Activated T-cell treated with anti-CD3 and anti-CD28 coated beads for 24 hours (primary cell): ENCODE results near the gene PCDHB3.
"Not testable (repeated sequence)": the region's sequence is repeated elsewhere in the genome, so short reads cannot be mapped to it uniquely, and the experiment has no call there.

Source experiments
- DNase-seq: peaks from one replicate; pipeline ENCODE4 v3.0.0-alpha.2; 2020; ENCODE audit warnings: low read depth

Gene PCDHB3

GRCh38 chr5:141135718-141136266, 35.5 kb downstream of the PCDHB3 start:
- no peak for DNase-seq

DNA sequence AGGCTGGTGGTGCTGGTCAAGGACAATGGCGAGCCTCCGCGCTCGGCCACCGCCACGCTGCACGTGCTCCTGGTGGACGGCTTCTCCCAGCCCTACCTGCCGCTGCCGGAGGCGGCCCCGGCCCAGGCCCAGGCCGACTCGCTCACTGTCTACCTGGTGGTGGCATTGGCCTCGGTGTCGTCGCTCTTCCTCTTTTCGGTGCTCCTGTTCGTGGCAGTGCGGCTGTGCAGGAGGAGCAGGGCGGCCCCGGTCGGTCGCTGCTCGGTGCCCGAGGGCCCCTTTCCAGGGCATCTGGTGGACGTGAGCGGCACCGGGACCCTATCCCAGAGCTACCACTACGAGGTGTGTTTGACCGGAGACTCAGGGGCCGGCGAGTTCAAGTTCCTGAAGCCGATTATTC, 37.1 kb downstream of the PCDHB3 start:
- not testable (repeated sequence) for DNase-seq

GRCh38 chr5:141149812-141150211, 49.5 kb downstream of the PCDHB3 start, which contains the start of gene PCDHB6:
TSS of gene PCDHB6 (plus strand) at chr5:141150057. CDS start at chr5:141150258, 201 bp downstream.
- DNase-seq, result no peak

- DNase-seq, result no peak
These were observed 50.1 kb downstream of the PCDHB3 start for GRCh38 chr5:141150224-141150992.

DNA sequence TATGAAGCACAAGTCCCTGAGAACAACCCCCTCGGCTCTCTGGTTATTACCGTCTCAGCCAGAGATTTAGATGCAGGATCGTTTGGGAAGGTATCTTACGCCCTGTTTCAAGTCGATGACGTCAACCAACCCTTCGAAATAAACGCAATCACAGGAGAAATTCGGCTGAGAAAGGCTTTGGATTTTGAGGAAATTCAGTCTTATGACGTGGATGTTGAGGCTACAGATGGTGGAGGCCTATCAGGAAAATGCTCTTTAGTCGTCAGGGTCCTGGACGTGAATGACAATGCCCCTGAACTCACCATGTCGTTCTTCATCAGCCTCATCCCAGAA, 50.7 kb downstream of the PCDHB3 start:
- DNase-seq, result no peak

DNA sequence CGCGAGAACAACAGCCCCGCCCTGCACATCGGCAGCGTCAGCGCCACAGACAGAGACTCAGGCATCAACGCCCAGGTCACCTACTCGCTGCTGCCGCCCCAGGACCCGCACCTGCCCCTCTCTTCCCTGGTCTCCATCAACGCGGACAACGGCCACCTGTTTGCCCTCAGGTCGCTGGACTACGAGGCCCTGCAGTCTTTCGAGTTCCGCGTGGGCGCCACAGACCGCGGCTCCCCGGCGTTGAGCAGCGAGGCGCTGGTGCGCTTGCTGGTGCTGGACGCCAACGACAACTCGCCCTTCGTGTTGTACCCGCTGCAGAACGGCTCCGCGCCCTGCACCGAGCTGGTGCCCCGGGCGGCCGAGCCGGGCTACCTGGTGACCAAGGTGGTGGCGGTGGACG, 51.4 kb downstream of the PCDHB3 start:
- DNase-seq, result not testable (repeated sequence)

- DNase-seq, result not testable (repeated sequence)
These were observed 51.8 kb downstream of the PCDHB3 start for GRCh38 chr5:141152096-141152495.
